ENCODE data around the gene SGK1.
"Not testable (repeated sequence)": the region's sequence is repeated elsewhere in the genome, so short reads cannot be mapped to it uniquely, and the experiment has no call there.

The SGK1 gene

DNA sequence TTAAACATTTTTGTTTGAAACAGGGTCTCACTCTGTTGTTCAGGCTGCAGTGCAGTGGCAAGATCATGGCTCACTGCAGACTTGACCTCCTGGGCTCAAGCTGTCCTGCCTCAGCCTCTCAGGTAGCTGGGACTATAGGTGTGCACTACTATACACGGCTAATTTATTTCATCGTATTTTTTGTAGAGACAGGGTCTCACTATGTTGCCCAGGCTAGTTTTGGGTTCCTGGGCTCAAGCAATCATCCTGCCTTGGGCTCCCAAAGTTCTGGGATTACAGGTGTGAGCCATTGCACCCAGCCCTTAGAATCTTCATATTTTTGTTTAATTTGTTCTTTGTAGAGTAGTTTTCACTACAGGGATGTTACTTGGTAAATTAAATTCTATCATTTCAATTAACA lies 67.1 kb downstream of the SGK1 start:
- DNase-seq, result no peak

GRCh38 chr6:134249759-134250602 lies 67.9 kb downstream of the SGK1 start:
- DNase-seq, result no peak

DNA sequence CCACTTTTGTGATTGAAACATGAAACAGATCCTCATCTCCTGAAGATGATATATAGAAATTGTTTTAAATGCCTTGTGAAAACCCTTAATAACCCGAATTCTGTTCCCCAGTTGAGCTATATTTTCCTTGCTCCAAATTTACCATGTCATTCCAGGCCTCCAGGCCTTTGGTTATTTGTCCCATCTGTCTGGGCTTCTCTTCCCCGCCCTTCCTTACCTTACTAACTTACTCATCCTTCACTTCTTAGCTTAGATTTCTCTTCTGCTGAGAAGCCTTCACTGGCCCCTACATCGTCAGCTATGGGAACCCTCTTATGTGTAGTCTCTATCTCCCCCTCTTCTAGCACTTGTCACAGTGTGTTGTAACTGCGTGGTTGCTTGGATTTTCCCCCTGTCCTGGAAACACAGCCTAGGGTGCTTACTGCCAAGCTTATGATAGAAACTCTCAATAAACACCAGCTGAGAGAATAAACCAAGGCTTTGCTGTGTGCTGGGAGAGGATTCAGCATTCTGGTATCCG lies 68.6 kb downstream of the SGK1 start:
- DNase-seq, result no peak

GRCh38 chr6:134247844-134248580 lies 69.9 kb downstream of the SGK1 start:
- DNase-seq, result no peak

DNA sequence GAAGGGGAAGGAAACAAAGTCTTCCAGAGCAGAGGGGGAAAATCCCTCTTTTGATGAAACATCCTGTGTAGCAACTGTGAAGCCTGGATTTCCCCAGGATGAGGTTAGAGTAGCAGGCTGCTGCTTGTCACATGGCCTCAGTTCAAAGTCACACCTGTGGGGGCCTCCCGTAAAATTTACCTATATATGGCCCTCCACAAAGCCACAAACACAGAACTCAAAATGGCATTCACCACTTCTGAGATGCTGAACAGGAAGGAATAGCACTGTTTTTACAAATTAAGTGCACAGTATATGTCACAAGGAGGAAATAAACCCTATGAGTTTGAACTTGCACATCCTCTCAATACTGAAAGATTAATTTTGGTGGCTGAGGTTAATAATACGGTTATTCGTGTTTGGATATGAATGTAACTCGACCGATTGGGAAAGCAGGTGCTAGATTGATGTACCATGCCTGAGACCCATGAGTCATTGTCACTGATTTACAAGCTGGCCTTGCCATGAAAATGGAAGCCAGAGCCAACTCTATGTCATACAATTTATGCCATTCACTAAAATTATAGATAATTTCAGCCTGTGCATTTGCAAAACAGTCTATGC lies 70.6 kb downstream of the SGK1 start:
- peak; percentile 59 to 75 for DNase-seq

- peak in 1 of 2 donors; percentile 28 for DNase-seq
Observed at GRCh38 chr6:134245706-134246105, 72.2 kb downstream of the SGK1 start.

GRCh38 chr6:134245041-134245440 lies 72.9 kb downstream of the SGK1 start:
- DNase-seq, result no peak

DNA sequence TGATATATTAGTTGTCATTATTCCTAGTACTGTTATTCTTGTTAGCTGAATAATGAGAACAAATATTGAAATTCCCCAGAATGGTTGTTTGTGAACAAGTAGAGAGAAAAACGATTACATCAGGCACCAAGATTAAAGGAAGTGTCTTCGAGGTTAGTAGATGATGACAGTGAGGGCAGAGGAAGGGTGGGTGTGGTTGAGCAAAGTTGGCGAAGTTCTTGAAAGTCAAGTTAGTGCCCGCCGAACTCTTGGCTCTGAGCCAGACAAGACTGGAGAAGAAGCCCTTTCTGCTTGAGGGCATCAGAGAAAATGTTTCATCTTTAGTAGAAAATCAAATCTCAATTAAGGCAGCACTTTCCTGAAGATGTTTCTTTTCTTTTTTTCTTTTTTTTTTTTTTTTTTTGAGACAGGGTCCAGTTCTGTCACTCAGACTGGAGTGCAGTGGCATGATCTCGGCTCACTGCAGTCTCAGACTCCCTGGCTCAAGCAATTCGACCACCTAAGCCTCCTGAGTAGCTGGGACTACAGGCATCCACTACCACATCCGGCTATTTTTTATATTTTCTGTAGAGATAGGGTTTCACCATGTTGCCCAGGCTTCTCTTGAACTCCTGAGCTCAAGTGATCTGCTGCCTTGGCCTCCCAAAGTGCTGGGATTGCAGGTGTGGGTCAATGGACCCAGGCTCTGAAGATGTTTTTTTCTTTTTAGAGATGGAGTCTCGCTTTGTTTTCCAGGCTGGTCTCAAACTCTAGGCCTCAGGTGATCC lies 77.1 kb downstream of the SGK1 start:
- DNase-seq, result peak; percentile 96

- DNase-seq, result no peak
Observed at GRCh38 chr6:134238960-134239795, 78.7 kb downstream of the SGK1 start.

DNA sequence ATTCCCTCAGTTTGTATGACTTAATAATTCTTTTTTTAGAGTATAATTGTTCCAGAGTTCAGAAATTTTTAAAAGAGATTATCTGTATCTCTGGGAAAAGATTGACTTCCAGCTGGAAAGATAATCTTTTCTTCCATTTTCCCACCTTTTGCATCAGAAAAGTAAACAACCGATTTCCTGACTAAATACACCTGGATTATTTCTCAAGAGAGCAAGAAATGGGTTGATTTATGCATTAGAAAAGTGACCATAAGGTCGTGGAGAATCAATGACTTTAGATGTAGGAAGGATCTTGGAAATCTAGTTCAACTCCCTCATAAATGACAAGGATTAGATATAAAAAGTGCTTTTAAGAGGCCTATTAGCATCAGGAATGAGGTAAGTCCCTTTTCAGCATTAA lies 79.9 kb downstream of the SGK1 start:
- DNase-seq, result no peak

DNA sequence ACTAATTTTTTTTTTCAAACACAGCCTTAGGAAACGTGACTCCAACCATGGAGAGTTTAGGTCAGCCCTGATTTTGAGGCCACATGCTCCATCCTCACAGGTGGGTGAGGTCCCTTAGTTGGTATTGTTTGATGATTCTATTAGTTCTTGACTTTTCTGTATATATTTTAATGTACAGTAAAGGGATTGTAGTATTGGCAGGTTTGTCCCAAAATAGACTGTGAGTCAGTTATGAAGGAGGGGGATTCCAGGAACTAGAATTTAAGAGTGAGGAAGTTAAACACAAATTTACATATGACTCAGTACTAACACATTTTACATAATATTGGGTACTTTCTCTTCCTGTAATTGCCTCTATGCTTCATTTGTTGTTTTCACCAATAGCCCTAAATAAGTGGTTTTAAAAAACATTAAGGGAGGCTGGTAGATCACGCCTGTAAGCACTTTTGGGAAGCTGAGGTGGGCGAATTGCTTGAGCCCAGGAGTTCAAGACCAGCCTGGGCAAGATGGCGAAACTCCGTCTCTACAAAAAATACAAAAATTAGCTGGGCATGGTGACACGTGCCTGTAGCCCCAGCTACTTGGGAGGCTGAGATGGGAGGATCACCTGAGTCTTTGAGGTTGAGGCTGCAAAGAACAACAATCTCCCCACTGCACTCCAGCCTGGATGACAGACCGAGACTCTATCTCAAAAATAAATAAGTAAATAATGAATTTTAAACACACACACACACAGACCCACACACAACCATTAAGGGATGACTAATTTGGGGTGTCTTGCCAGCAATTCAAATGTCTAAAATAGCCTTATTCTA lies 81.8 kb downstream of the SGK1 start:
- DNase-seq, result peak; percentile 73 to 94

DNA sequence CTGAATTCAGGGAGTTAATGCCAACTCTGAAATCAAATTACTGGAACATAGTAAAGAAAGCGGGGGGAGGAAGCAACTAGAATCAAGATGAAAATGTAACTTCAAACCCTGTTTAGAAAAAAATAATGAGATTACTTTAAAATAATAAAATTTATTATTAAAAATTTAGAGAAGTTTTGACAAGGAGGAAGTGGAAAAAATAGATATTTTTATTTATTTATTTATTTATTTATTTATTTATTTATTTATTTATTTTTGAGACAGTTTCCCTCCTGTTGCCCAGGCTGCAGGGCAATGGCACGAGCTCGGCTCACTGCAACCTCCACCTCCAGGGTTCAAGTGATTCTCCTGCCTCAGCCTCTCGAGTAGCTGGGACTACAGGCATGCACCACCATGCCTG lies 82.6 kb downstream of the SGK1 start:
- not testable (repeated sequence) for DNase-seq

DNA sequence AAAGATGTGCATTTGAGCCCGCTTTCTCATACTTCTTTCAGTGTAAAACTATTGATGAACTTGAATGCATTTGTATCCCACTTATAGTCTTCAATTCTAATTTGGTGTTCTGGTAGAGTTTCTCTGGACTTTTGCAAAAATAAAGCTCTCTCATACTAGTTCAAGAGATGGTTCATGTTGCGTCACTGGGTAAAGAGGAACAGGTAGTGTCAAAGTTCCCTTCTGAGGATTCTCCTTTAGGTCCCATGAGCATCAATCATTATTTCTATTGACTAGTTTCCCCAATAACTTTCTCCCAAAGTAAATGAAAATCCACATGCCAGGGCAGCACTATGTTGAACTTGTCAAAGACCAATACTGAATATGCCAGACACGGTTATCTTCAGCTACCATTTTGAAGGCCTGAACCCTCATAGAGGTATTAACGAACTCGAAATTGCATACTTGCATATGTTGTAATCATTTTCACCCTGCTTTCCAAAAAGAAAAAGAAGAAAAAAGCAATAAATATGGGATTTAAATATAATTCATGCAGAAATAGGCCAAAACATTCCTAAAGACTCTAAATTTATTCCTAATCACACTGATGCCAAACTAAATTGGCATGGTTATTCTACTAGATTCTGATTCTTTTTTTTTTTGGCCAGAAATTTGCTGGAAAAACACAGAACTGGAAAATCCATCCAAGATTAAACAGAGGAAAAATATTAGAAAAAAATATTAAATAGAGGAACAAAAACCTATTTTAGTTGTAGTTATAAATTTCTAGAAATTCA lies 84.5 kb downstream of the SGK1 start:
- peak; percentile 49 to 62 for DNase-seq

- DNase-seq, result no peak
Observed at GRCh38 chr6:134230940-134231339, 87.0 kb downstream of the SGK1 start.

GRCh38 chr6:134230087-134230700 lies 87.7 kb downstream of the SGK1 start:
- DNase-seq, result peak; percentile 90 to 92

DNA sequence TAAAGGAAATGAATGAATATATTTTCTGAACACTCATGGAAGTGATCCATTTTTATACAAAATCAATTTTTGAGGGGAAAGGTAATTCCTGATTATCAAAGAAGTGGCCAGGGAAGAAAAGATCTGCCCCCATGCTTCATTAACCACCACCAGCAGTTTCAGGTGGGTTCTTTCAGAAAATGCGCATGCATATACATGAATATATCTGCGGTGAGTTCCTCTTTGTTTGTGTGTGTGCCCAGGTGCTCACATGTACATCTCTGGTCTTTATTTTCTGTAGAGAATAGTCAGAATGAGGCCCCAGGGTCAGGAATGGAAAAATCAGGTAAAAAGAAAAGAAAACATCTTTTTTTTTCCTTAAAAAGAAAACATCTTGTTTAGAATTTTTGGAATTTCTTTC lies 88.4 kb downstream of the SGK1 start:
- DNase-seq, result no peak

DNA sequence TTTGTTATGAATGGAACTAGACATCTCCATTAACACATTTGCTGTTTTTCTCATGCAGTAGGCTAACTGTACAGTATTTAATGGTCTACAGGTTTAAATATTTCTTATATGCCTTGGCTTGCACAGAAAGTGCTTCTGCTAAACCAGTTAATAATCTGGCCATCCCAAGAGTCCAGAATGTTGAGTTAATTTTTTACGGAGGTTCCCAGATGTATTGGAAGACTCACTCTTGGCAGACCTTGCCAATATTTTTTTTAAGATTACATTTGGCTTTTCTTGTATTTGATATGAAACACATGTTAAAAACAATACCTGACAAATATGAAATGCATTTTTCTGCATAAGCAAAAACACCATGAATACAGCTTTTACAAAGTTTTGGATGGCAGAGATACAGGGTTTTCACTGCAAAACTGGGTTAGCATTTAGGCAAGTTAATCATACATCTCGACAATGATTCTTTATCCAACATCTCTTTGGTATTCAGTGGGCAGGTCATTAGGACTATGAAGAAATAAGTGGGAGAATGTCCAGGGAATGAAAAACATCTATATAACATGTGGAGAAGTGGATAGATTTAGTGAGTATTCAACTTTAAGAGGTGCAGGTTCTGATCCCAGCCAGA lies 94.0 kb downstream of the SGK1 start:
- no peak for DNase-seq

DNA sequence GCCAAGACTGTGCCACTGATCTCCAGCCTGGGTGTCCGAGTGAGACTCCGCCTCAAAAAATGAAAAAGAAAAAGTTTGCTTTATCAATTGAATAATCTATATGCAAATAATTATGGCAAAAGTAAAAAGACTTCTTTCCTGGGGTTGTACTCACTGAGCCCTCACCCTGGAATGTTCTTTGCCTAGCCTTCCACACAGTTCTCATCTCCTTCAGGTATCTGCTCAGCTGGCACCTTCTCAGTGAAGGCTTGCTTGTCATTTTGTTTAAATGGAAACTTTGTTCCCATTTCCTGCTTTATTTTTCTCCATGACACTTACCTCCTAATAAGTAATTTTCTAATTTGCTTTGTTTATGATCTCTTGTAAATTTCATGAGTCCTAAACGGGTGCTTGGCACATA lies 96.7 kb downstream of the SGK1 start:
- DNase-seq, result no peak

GRCh38 chr6:134217798-134218140 lies 100.1 kb downstream of the SGK1 start:
- DNase-seq, result no peak

Measured in inflammatory macrophage (primary cell).